Measurements from ENCODE around the gene PHACTR1.

DNA sequence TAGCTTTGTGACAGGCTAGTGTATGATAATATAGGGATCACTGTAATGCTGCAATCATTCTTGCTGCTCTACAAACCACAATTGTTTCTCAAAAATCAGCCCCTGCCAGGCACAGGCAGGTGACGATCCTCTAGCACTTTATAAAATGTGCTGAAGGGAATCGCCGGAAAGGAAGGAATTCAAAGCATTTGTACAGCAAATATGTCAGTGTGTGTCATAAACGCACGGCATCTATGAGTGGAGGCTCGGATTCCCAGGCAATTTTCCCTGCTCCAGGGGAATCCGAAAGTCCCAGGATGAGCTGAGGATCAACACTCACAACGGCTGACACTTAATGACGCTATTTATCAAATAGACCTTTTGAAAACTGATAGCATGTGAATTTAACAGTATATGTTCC, 1.4 kb downstream of the PHACTR1 start:
- TF ChIP-seq, protein P1, sequence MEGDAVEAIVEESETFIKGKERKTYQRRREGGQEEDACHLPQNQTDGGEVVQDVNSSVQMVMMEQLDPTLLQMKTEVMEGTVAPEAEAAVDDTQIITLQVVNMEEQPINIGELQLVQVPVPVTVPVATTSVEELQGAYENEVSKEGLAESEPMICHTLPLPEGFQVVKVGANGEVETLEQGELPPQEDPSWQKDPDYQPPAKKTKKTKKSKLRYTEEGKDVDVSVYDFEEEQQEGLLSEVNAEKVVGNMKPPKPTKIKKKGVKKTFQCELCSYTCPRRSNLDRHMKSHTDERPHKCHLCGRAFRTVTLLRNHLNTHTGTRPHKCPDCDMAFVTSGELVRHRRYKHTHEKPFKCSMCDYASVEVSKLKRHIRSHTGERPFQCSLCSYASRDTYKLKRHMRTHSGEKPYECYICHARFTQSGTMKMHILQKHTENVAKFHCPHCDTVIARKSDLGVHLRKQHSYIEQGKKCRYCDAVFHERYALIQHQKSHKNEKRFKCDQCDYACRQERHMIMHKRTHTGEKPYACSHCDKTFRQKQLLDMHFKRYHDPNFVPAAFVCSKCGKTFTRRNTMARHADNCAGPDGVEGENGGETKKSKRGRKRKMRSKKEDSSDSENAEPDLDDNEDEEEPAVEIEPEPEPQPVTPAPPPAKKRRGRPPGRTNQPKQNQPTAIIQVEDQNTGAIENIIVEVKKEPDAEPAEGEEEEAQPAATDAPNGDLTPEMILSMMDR (IDR thresholded peaks at IDR 0.05), result no peak
- TF ChIP-seq POLR2A (IDR thresholded peaks at IDR 0.05), result no peak

All from prostate gland (tissue), 2 donors.